HepG2 (cell line): Measurements from ENCODE around the gene BCLAF1. TPM values are rescaled to one million over a fixed set of nuclear protein-coding genes. Genes with fewer than 3 reads are reported as not detected.

Source experiments
- ATAC-seq: fragments of 200-7000 bp; cut with Tn5 transposase; 3 replicates; pipeline ENCODE4 v1.9.1; 2020; ENCODE audit warnings: mild to moderate bottlenecking, moderate library complexity
- BruUV-seq: library from RNA; stranded (reverse); fragments of 400-500 nt; replicated peaks from 2 replicates; lab custom pipeline; 2021; lab: Mats Ljungman, UMichigan
- CTCF ChIA-PET: fragments of 300-600 bp; formaldehyde crosslinking; extraction: SDS; loops from one replicate; lab custom pipeline; 2021; ENCODE audit warnings: low total read pairs, inconsistent platforms, low intra/inter-chr PET ratio; lab: Yijun Ruan, JAX
- POLR2A ChIA-PET: fragments of 350-600 bp; sonication (Branson Sonifier 250); formaldehyde crosslinking; loops from one replicate; lab custom pipeline; 2020; ENCODE audit warnings: antibody characterized with exemption, inconsistent platforms; lab: Yijun Ruan, JAX
- DNase-seq: peaks from one replicate; pipeline ENCODE4 v3.0.0-alpha.2; 2015; ENCODE audit warnings: low spot score
- FAIRE-seq: peaks from 3 replicates; lab custom pipeline; 2011; peaks lifted over from hg19 to GRCh38; lab: Jason Lieb, UNC
- H2AFZ ChIP-seq: one replicate; pipeline ENCODE4 v1.6.1; 2011; ENCODE audit warnings: low read length, inconsistent platforms
- H3K27ac ChIP-seq: fragments of 300-600 bp; 3 replicates; pipeline ENCODE4 v1.8.0; 2011; ENCODE audit warnings: mixed run types, mild to moderate bottlenecking, mixed read lengths, low read length, inconsistent platforms; ENCODE audit not compliant: insufficient read depth; ENCODE audit errors: extremely low read length
- H3K27me3 ChIP-seq, 2 experiments: fragments of 200-600 bp in 1 of 2; 2 replicates in 1 of 2; 3 replicates in 1 of 2; pipeline versions ENCODE4 v1.6.0 to v1.8.0; 2011; ENCODE audit warnings: low read length in 2 of 2, mild to moderate bottlenecking in 2 of 2, moderate library complexity in 2 of 2, inconsistent platforms in 1 of 2; ENCODE audit not compliant: insufficient read depth in 2 of 2, control insufficient read depth in 1 of 2
- H3K36me3 ChIP-seq, 2 experiments: fragments of 200-600 bp in 1 of 2; replicated peaks in 1 of 2; 2 replicates in 1 of 2; 3 replicates in 1 of 2; pipeline versions ENCODE4 v1.5.1 to v1.8.0; 2011; ENCODE audit warnings: low read length in 2 of 2, inconsistent platforms in 1 of 2; ENCODE audit not compliant: insufficient read depth in 2 of 2, control insufficient read depth in 1 of 2
- H3K4me1 ChIP-seq: 2 replicates; pipeline ENCODE4 v1.5.1; 2012; ENCODE audit warnings: low read length, inconsistent platforms; ENCODE audit not compliant: insufficient read depth
- H3K4me2 ChIP-seq: 2 replicates; pipeline ENCODE4 v1.6.0; 2011; ENCODE audit warnings: low read depth, low read length, inconsistent platforms
- H3K4me3 ChIP-seq, 3 experiments: fragments of 200-600 bp in 1 of 3; sonication (generic), shearing (Covaris generic) in 1 of 3; replicated peaks in 1 of 3; 2 replicates each; pipeline ENCODE4 v1.5.1; 2011 to 2016; ENCODE audit warnings: low read length in 3 of 3, inconsistent platforms in 2 of 3, low read depth in 2 of 3, mild to moderate bottlenecking in 2 of 3, control low read depth in 1 of 3, mixed read lengths in 1 of 3; ENCODE audit not compliant: insufficient read depth in 1 of 3
- H3K79me2 ChIP-seq: one replicate; pipeline ENCODE4 v1.6.1; 2011; ENCODE audit warnings: low read length, inconsistent platforms; ENCODE audit not compliant: insufficient read depth
- H3K9ac ChIP-seq: 2 replicates; pipeline ENCODE4 v1.6.0; 2011; ENCODE audit warnings: mild to moderate bottlenecking, low read depth, low read length, inconsistent platforms; ENCODE audit not compliant: insufficient read depth
- H3K9me3 ChIP-seq: 2 replicates; pipeline ENCODE4 v1.5.1; 2012; ENCODE audit warnings: mild to moderate bottlenecking, low read length
- H4K20me1 ChIP-seq: 2 replicates; pipeline ENCODE4 v1.6.0; 2011; ENCODE audit warnings: inconsistent platforms, mild to moderate bottlenecking, low read length, moderate library complexity; ENCODE audit not compliant: insufficient read depth
- FOXA1 ChIP-seq, 2 experiments: fragments of 450-650 bp in 1 of 2; sonication (generic) in 1 of 2; formaldehyde crosslinking in 1 of 2; IDR thresholded peaks; 2 replicates each; pipeline versions ENCODE4 v1.4.0 to v1.6.1; 2016 to 2020; ENCODE audit warnings: missing genetic modification reagents in 1 of 2
- HNF4A ChIP-seq: sonication (generic); formaldehyde crosslinking; IDR thresholded peaks from 2 replicates; pipeline ENCODE4 v1.4.0; 2020; ENCODE audit warnings: missing genetic modification reagents
- MAZ ChIP-seq, 2 experiments: sonication (generic) in 1 of 2; formaldehyde crosslinking in 1 of 2; IDR thresholded peaks; 2 replicates each; pipeline versions ENCODE4 v1.5.0 to v1.6.1; 2012 to 2020; ENCODE audit warnings: low read depth in 2 of 2, mild to moderate bottlenecking in 2 of 2, borderline replicate concordance in 1 of 2, improper control_type of control experiment in 1 of 2, low read length in 1 of 2, missing genetic modification reagents in 1 of 2, moderate library complexity in 1 of 2
- MED1 ChIP-seq: sonication (generic); formaldehyde crosslinking; IDR thresholded peaks from 2 replicates; pipeline ENCODE4 v1.4.0; 2020; ENCODE audit warnings: missing genetic modification reagents
- SMAD3 ChIP-seq: sonication (generic); formaldehyde crosslinking; IDR thresholded peaks from 2 replicates; pipeline ENCODE4 v1.4.0; 2020; ENCODE audit warnings: missing genetic modification reagents
- ZC3H13 ChIP-seq: sonication (generic); formaldehyde crosslinking; IDR thresholded peaks from 2 replicates; pipeline ENCODE4 v1.8.1; 2023; ENCODE audit warnings: mild to moderate bottlenecking, missing genetic modification reagents, moderate library complexity
- ZFP36L1 ChIP-seq: sonication (generic); formaldehyde crosslinking; IDR thresholded peaks from 2 replicates; pipeline ENCODE4 v1.8.0; 2022; ENCODE audit warnings: mild to moderate bottlenecking, missing genetic modification reagents, moderate library complexity
- ZNF160 ChIP-seq: sonication (generic); formaldehyde crosslinking; IDR thresholded peaks from 2 replicates; pipeline ENCODE4 v1.8.0; 2022; ENCODE audit warnings: mild to moderate bottlenecking, inconsistent platforms, missing genetic modification reagents
- ZNF354B ChIP-seq: sonication (generic); formaldehyde crosslinking; IDR thresholded peaks from 2 replicates; pipeline ENCODE4 v1.8.0; 2022; ENCODE audit warnings: mild to moderate bottlenecking, missing genetic modification reagents
- ZNF441 ChIP-seq: sonication (generic); formaldehyde crosslinking; IDR thresholded peaks from 2 replicates; pipeline ENCODE4 v1.7.0; 2021; ENCODE audit warnings: missing genetic modification reagents, borderline replicate concordance
- ZNF552 ChIP-seq: sonication (generic); formaldehyde crosslinking; IDR thresholded peaks from 2 replicates; pipeline ENCODE4 v1.9.0; 2022; ENCODE audit warnings: missing genetic modification reagents, mild to moderate bottlenecking, borderline replicate concordance
- ZNF557 ChIP-seq: sonication (generic); formaldehyde crosslinking; IDR thresholded peaks from 2 replicates; pipeline ENCODE4 v1.4.0; 2020; ENCODE audit warnings: missing genetic modification reagents
- ZNF674 ChIP-seq: sonication (generic); formaldehyde crosslinking; IDR thresholded peaks from 2 replicates; pipeline ENCODE4 v1.5.0; 2020; ENCODE audit warnings: low read depth, mild to moderate bottlenecking, missing genetic modification reagents
- WGBS: methylation state at CpG from one replicate; pipeline ENCODE4 v1.1.6; 2017; ENCODE audit warnings: low lambda C conversion rate; 5-methylcytosine and 5-hydroxymethylcytosine counted together
- in situ Hi-C: cut with HindIII; loops from 2 replicates; pipeline ENCODE4 v1.10.0; 2017; ENCODE audit warnings: low pct_unique_long_range_greater_than_20kb; ENCODE audit not compliant: extremely low pct_ligation_motif_present
- intact Hi-C: fragments of 100-400 bp; cut with micrococcal nuclease; formaldehyde crosslinking; loops from one replicate; pipeline ENCODE4 v1.10.0; 2022; ENCODE audit not compliant: unreplicated experiment
- polyA plus RNA-seq, 8 experiments: library from polyadenylated mRNA; depleted of rRNA in 3 of 8; stranded (reverse) in 7 of 8; unstranded in 1 of 8; fragments of >200 nt; fragmentation: Illumina TruSeq in 4 of 8; extraction: Trizol in 4 of 8; gene quantifications; 2 replicates each; pipeline versions ENCODE4 v1.2.1 to v1.2.3, GENCODE V29; 2011 to 2016; ENCODE audit warnings: low read depth in 4 of 8, missing spikeins in 1 of 8, mixed read lengths in 1 of 8; ENCODE audit not compliant: insufficient read depth in 1 of 8
- total RNA-seq, 5 experiments: library from RNA; depleted of rRNA; stranded (reverse); fragments of >200 nt; fragmentation: Illumina TruSeq; extraction: Trizol; gene quantifications; 2 replicates each; pipeline ENCODE4 v1.2.3, GENCODE V29; 2016; ENCODE audit warnings: low read depth in 1 of 5
- TF ChIP-seq, protein P1 (sequence below): sonication (generic); formaldehyde crosslinking; IDR thresholded peaks from 2 replicates; pipeline ENCODE4 v1.5.0; 2020; ENCODE audit warnings: missing genetic modification reagents
- TF ChIP-seq, protein P2 (sequence below): sonication (generic); formaldehyde crosslinking; IDR thresholded peaks from 2 replicates; pipeline ENCODE4 v1.4.0; 2020; ENCODE audit warnings: missing genetic modification reagents
- TF ChIP-seq, protein P3 (sequence below): IDR thresholded peaks from 2 replicates; pipeline ENCODE4 v1.6.1; 2016; ENCODE audit warnings: control low read depth

Gene BCLAF1
- total and polyA plus RNA-seq, 2 of the 13 experiments (the other 11 are each of a cell fraction or from before 2014, with no cell fraction given) = 55.3 to 292 TPM

DNA sequence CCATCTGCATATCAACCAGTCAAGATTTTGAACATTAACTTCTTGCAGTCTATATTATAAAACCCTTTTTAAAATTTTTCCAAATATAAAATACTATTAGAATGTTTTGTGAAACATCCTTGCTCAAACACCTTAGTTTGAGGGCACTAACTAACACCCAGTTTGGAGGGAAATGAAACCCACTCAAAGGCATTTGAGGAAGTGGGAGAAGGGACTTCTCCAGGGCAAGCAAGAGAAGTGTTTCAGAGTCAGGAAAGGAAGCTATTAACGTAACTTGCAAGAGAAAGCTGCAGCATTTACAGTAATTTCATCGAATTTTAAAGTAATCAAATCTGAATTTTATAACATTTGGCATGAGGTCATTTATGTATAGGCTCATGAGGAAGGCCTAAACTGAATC, 60.8 kb downstream of the BCLAF1 start (continued):
- TF ChIP-seq ZNF441 = no peak
- no peak for TF ChIP-seq ZNF557 (CRISPR knock-in tag)
- TF ChIP-seq, protein P1, sequence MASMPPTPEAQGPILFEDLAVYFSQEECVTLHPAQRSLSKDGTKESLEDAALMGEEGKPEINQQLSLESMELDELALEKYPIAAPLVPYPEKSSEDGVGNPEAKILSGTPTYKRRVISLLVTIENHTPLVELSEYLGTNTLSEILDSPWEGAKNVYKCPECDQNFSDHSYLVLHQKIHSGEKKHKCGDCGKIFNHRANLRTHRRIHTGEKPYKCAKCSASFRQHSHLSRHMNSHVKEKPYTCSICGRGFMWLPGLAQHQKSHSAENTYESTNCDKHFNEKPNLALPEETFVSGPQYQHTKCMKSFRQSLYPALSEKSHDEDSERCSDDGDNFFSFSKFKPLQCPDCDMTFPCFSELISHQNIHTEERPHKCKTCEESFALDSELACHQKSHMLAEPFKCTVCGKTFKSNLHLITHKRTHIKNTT (CRISPR knock-in tag) = no peak
- TF ChIP-seq ZC3H13 (CRISPR knock-in tag) = no peak
- TF ChIP-seq, all 625 proteins: peak for 0

DNA sequence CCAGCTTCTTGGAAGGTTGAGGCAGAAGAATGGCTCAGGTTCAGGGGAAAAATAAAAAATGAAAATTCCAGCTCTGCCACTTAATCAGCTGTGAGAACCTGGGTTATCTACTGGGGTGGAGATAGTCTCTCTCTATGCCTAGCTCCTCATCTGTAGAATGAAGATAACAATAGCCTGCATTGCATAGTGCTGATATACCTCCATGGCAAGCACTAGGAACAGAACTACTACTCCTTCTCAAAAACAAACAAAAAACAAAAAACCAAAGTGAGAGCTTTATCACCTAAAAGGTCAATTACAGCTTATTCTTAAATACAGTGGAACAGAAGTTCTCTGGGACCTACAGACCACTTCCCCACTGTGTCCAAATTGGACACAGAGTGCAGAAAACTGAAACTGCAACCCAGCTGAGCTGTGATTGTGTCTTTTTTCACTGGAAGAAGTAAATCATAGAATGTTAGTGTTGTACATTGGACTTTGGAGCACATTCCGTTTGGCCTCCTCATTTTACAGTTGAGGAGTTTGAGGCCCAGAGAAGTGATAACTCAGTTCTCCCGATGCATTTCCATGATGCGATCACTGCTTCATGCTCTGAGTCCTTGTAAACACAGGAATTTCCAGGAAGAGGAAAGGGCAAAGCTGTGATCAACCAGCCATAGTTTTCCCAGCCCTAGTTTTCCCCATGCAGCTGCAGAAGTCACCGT, 62.8 kb downstream of the BCLAF1 start:
- WGBS = 1% methylated on average over 4 of the region's 4 CpGs
- peak; percentile 83 for ATAC-seq
- H3K27me3 ChIP-seq = no peaks in the 10 kb centered on the region; a peak in 2 of 5 replicates
- peak overlapping the region; percentile 85 for H3K4me2 ChIP-seq
- peak overlapping the region; percentile 93 for H2AFZ ChIP-seq
- H3K9ac ChIP-seq = peak overlapping the region; percentile 46
- H3K27ac ChIP-seq = no peak overlapping the region
- ChIA-PET CTCF (interaction anchor here (1.4 to 2.3 kb wide), 4 partner anchors 195 to 776 kb away, joined by 6 to 16 read pairs (median 12); no protein-coding TSS in a partner anchor), POLR2A (interaction anchor here (0.5 to 3.1 kb wide), 11 partner anchors 9 to 729 kb away, joined by 3 to 74 read pairs (median 3); partner anchors contain the start of genes BCLAF1 and MTFR2)
- TSS peak; percentile 46 for BruUV-seq
- peak; percentile 33 for DNase-seq
- no peaks in the 10 kb centered on the region for H3K36me3 ChIP-seq
- FAIRE-seq = peak; percentile 42
- H3K4me3 ChIP-seq = peak overlapping the region; percentile 53 to 60 (median 59)
- H3K79me2 ChIP-seq = no peaks in the 10 kb centered on the region
- in situ Hi-C loops (loop anchor here (5.0 kb wide), 2 partner anchors 690 to 775 kb away; no protein-coding TSS in a partner anchor), intact Hi-C loops (loop anchor here (1.0 to 10.0 kb wide), 7 partner anchors 195 to 776 kb away; no protein-coding TSS in a partner anchor)
- peaks cover 30% of the 10 kb centered on the region for H3K4me1 ChIP-seq
- no peaks in the 10 kb centered on the region for H4K20me1 ChIP-seq
- H3K9me3 ChIP-seq = no peaks in the 10 kb centered on the region
- TF ChIP-seq ZNF354B (0 out of 2 replicates have a peak, but pooled peaks have one; percentile 30), FOXA1 (IDR thresholded peaks at IDR 0.05) (no peak), FOXA1 (CRISPR knock-in tag; IDR thresholded peaks at IDR 0.05) (peak; percentile 34; the same call in 1 of the 2 replicates), ZNF160 (no peak), HNF4A (peak; percentile 70), ZNF674 (0 out of 2 replicates have a peak, but pooled peaks have one; percentile 30), MED1 (CRISPR knock-in tag) (0 out of 2 replicates have a peak, but pooled peaks have one; percentile 29), ZFP36L1 (CRISPR knock-in tag) (no peak), SMAD3 (CRISPR knock-in tag) (0 out of 2 replicates have a peak, but pooled peaks have one; percentile 16), ZNF552 (CRISPR knock-in tag) (no peak), MAZ (IDR thresholded peaks at IDR 0.05; ENCODE audit: borderline replicate concordance, low read depth, low read length) (no peak), MAZ (CRISPR knock-in tag; IDR thresholded peaks at IDR 0.05; ENCODE audit: low read depth) (peak; percentile 57)
- TF ChIP-seq, protein P2, sequence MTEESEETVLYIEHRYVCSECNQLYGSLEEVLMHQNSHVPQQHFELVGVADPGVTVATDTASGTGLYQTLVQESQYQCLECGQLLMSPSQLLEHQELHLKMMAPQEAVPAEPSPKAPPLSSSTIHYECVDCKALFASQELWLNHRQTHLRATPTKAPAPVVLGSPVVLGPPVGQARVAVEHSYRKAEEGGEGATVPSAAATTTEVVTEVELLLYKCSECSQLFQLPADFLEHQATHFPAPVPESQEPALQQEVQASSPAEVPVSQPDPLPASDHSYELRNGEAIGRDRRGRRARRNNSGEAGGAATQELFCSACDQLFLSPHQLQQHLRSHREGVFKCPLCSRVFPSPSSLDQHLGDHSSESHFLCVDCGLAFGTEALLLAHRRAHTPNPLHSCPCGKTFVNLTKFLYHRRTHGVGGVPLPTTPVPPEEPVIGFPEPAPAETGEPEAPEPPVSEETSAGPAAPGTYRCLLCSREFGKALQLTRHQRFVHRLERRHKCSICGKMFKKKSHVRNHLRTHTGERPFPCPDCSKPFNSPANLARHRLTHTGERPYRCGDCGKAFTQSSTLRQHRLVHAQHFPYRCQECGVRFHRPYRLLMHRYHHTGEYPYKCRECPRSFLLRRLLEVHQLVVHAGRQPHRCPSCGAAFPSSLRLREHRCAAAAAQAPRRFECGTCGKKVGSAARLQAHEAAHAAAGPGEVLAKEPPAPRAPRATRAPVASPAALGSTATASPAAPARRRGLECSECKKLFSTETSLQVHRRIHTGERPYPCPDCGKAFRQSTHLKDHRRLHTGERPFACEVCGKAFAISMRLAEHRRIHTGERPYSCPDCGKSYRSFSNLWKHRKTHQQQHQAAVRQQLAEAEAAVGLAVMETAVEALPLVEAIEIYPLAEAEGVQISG = peak; percentile 44; the same call in 1 of the 2 replicates
- TF ChIP-seq, protein P3, sequence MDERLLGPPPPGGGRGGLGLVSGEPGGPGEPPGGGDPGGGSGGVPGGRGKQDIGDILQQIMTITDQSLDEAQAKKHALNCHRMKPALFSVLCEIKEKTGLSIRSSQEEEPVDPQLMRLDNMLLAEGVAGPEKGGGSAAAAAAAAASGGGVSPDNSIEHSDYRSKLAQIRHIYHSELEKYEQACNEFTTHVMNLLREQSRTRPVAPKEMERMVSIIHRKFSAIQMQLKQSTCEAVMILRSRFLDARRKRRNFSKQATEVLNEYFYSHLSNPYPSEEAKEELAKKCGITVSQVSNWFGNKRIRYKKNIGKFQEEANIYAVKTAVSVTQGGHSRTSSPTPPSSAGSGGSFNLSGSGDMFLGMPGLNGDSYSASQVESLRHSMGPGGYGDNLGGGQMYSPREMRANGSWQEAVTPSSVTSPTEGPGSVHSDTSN (CRISPR knock-in tag) = no peak
